T-helper 2 cell treated with Interferon-gamma antibody and Interleukin-4, amounts not matched to agents 100 ng/mL and 5 ng/mL, for 36 hours (primary cell): Measurements from ENCODE around the gene BEND3. TPM values are rescaled to one million over a fixed set of nuclear protein-coding genes. Genes with fewer than 3 reads are reported as not detected.

Experiments
- intact Hi-C: fragments of 100-400 bp; cut with micrococcal nuclease; formaldehyde crosslinking; loops from one replicate; pipeline ENCODE4 v1.15.1; 2023
- total RNA-seq: library from RNA; stranded (reverse); gene quantifications from 2 replicates; pipeline ENCODE4 v1.2.3, GENCODE V29; 2022

The BEND3 gene
- total RNA-seq, 1 donor from 2014 or later: 7.0 TPM

GRCh38 chr6:107084459-107084858, 30.9 kb downstream of the BEND3 start:
- intact Hi-C loops: loop anchor here (5.0 kb wide), 1 partner anchor 57 kb away; the partner anchor contains the start of gene MTRES1

- intact Hi-C loops: loop anchor here (2.0 to 5.0 kb wide), 3 partner anchors 19 to 57 kb away; partner anchors contain the start of genes BEND3 and MTRES1
Observed at GRCh38 chr6:107083921-107084320, 31.4 kb downstream of the BEND3 start.

GRCh38 chr6:107083047-107083768, 32.1 kb downstream of the BEND3 start:
- intact Hi-C loops: loop anchor here (2.0 to 5.0 kb wide), 3 partner anchors 18 to 56 kb away; partner anchors contain the start of genes BEND3 and MTRES1

DNA sequence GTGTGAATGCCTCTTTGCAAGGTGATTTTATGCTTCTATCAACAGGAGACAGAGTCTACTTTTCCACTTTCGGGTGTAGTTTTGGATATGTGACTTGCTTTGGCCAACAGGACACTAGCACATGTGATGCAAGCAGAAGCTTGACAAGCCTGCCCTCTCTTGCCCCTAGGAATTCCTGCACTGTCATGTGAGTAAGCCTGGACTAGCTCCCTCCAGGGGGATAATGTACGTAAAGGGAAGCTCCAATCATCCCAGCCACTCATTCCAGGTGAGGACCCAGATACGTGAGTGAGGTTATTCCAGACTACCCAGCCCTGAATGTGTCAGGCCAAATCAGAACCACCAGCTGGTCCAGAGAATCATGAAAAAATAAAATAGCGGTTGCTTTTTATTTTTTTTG, 33.3 kb downstream of the BEND3 start:
- intact Hi-C loops: loop anchor here (2.0 to 5.0 kb wide), 3 partner anchors 17 to 55 kb away; partner anchors contain the start of genes BEND3 and MTRES1

- intact Hi-C loops: loop anchor here (5.0 kb wide), 1 partner anchor 53 kb away; the partner anchor contains the start of gene MTRES1
Observed at GRCh38 chr6:107080036-107080435, 35.3 kb downstream of the BEND3 start.

GRCh38 chr6:107079429-107079828, 35.9 kb downstream of the BEND3 start:
- intact Hi-C loops: no loop called here

- intact Hi-C loops: no loop called here
Observed at GRCh38 chr6:107077710-107078109, 37.6 kb downstream of the BEND3 start.

DNA sequence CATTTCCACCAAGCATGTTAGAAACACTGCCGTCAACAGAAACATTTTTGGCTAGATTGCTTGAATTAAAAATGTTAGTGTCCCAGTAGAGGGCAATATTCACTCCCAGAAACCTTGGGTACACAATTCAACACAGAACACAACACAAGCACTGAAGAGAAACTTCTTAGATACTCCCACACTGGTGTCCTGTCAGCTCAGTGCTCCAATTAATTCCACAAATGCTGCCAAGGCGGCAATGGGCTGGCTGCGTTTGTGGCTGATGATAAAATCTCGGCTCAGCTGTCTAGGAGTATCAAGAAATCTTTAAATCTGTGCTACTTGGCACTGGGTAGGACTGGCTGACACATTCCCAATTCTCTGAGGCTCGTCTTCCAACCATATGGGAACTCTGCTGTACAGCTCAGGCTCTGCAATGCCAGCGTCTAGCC, 39.3 kb downstream of the BEND3 start:
- intact Hi-C loops: no loop called here

GRCh38 chr6:107070686-107071085, 44.6 kb downstream of the BEND3 start:
- intact Hi-C loops: no loop called here

DNA sequence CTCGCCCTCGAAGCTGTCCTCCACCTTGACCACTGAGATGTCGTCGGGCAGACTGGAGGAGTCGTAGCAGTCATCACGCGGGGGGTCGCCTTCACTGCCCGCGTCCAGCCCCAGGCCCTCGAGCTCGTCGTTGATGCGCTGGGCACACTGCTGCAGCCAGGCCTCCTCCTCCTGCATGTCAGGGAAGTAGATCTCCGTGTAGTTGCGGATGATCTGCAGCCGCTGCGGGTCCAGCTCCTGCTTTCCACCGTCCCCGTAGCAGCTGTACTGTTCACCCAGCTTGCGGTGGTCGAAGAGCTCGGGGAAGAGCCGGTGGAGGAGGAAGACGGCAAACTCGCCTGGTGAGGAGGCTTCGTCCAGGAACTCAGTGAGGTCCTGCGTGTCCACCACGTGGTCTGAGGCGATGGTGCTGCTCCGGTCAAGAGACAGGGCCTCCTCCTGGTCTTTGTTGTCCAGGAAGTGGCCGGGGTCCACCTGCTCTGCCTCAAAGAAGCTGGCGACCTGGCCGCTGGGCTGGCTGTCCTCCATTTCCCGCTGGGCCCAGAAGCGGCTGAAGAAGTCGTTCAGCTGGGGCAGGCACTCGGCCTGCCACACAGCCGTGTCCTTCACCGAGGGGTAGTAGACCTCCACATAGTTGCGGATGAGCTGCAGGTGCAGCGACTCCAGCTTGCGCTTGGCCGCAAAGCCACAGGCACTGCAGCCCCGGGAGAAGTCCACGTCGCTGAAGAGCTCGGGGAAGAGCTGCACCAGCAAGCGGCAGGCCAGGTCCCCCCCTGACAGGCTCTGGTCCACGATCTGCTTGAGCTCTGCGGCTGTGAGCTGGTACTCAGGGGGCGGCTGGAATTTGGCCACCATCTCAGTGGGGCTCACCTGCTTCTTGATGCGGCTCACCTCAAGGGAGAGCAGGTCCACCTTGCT, 45.4 kb downstream of the BEND3 start:
- intact Hi-C loops: no loop called here

DNA sequence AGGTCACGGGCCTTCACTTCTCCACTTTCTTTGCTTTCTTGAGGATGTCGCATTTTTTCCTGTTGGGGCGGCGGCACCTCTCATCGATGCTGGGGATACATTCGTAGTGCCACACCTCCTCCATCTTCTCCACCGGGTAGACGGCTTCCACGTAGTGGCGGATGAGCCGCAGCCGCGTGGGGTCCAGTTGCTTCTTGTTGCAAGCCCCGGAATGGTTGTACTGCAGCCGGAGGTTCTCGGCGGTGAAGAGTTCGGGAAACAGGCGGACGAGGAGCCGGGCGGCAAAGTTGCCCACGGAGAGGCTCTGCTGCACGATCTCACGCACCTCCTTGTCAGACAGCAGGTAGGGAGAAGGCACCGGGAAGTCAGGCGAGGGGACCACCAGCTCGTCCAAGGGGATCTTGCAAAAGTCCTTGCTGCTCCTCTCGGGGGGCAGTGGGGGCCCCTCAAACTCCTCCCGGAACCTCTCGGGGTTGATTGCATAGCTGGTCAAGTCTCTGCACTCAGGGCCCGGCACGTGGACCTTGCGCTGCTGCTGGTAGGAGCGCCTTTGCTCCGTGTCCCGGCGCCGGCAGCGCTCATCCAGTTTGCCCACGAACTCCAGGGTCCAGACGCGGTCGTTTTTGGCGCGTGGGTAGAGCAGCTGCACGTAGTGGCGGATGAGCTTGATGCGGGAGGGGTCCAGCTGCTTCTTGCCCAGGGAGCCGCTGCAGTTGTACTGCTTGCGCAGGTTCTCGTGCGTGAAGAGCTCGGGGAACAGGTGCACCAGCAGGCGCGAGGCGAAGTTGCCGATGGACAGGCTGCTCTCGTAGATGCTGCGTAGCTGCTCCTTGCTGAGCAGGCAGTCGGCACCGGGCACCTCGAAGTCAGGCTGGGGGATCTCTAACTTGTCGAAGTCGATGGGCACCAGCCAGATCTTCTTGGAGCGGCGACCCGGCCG, 46.4 kb downstream of the BEND3 start:
- intact Hi-C loops: no loop called here

GRCh38 chr6:107066697-107067659, 48.3 kb downstream of the BEND3 start:
- intact Hi-C loops: no loop called here

- intact Hi-C loops: loop anchor here (2.0 kb wide), 2 partner anchors 18 to 50 kb away; partner anchors contain the start of gene BEND3
Observed at GRCh38 chr6:107064579-107065065, 50.7 kb downstream of the BEND3 start.

DNA sequence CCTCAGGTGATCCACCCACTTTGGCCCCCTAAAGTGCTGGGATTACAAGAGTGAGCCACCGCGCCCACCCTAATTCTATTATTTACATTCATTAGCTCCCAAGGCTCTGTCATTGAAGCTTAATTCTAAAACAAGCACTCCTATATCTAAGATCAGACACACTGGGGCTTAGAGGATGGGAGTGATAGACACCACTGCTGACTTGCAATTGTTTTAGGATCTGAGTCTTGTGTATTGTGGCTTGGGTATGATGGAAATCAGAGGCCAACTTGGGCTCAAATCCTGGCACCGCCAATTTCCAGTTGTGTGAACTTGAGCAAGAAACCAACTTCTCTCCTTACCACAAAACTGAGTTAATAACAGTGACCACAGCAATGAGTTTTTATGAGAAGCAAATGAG, 52.6 kb downstream of the BEND3 start:
- intact Hi-C loops: no loop called here

DNA sequence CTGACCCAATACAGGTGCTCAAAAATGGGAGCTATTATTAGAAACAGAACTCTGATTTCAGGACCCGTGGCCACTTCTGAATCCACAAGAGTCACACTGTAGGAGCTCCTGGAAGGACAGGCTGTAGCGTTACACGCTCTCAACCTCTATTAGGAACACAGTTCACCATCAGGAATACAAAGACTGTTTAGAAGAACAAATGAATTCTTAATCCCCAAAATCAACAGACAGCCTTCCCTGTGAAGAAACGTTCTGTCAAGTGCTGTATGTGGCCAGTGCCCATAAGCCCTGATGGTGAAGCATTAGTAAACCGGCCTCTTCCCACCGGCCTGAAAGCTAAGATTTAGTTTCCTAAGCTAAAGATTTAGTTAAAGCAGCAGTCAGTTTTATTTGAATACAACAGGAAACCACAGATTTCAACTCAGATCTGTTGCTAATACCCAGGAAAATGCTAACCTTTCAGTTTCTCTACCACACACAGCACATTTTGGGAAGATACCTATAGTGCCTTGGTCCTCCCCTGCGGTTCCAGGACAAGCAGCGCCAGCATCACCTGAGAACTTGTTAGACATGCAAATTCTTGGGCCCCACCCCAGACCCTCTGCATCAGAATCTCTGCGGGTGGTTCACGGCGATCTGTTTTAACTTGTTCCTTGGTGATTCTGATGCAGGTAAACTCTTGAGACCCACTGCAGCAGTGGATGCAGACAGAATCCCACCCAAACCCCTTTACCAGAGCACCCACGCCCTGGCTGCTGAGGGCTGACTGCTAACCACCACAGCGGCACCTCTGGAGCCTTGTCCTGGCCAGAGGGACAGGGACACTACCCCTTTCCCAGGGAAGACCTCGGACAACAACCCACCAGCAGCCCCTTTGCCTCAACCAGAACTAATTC, 53.9 kb downstream of the BEND3 start:
- intact Hi-C loops: loop anchor here (1.0 to 2.0 kb wide), 2 partner anchors 33 to 398 kb away; partner anchors contain the start of genes MTRES1 and PDSS2

GRCh38 chr6:107060704-107061103, 54.6 kb downstream of the BEND3 start:
- intact Hi-C loops: loop anchor here (1.0 to 2.0 kb wide), 2 partner anchors 32 to 399 kb away; partner anchors contain the start of genes MTRES1 and PDSS2

GRCh38 chr6:107059606-107060005, 55.7 kb downstream of the BEND3 start:
- intact Hi-C loops: loop anchor here (2.0 kb wide), 1 partner anchor 31 kb away; the partner anchor contains the start of gene MTRES1

DNA sequence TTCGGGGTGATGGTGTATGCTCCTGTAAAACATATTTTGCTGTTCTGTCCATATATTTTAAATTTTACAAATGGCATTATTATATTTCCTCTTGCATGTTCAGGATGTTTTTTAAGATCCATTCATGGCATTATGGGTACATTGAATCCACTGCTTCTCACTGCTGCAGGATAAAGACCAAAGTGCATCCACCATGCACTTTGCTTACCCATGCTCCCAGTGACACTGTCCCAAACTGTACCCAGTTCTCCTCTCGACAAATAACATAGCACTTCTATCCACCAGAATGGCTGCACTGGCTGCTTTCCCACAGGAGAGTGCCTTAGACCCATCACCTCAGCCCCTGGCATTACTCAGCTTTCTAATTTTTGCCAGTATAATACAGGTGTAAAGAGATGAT, 57.6 kb downstream of the BEND3 start:
- intact Hi-C loops: no loop called here
